SK-N-SH (cell line): ENCODE data around the gene FEM1C.

Source experiments
- CTCF ChIP-seq: fragments of 200-600 bp; sonication (generic); IDR thresholded peaks from 2 replicates; pipeline ENCODE4 v1.6.1; 2017; ENCODE audit warnings: antibody characterized with exemption, mild to moderate bottlenecking, moderate library complexity
- EP300 ChIP-seq, 2 experiments: IDR thresholded peaks; 2 replicates each; pipeline versions ENCODE4 v1.4.0 to v1.6.1; 2012; ENCODE audit warnings: borderline replicate concordance in 1 of 2, low read depth in 1 of 2, low read length in 1 of 2
- FOSL2 ChIP-seq: IDR thresholded peaks from 2 replicates; pipeline ENCODE4 v1.4.0; 2012; ENCODE audit warnings: low read depth, mild to moderate bottlenecking, moderate library complexity, borderline replicate concordance
- NRF1 ChIP-seq: IDR thresholded peaks from 2 replicates; pipeline ENCODE4 v1.6.1; 2012; ENCODE audit warnings: low read depth, mild to moderate bottlenecking, low read length
- POLR2AphosphoS5 ChIP-seq: IDR thresholded peaks from 2 replicates; pipeline ENCODE4 v1.6.1; 2012; ENCODE audit warnings: low read depth, low read length
- RCOR1 ChIP-seq: fragments of 150-350 bp; IDR thresholded peaks from 2 replicates; pipeline ENCODE4 v1.6.1; 2017; ENCODE audit warnings: antibody characterized with exemption, low read length
- RFX5 ChIP-seq: IDR thresholded peaks from 2 replicates; pipeline ENCODE4 v1.6.1; 2012; ENCODE audit warnings: mild to moderate bottlenecking, improper control_type of control experiment, low read length
- SMC3 ChIP-seq: IDR thresholded peaks from 2 replicates; pipeline ENCODE4 v1.6.1; 2012; ENCODE audit warnings: low read depth, low read length, improper control_type of control experiment
- YY1 ChIP-seq: IDR thresholded peaks from 2 replicates; pipeline ENCODE4 v1.4.0; 2012; ENCODE audit warnings: low read depth, mild to moderate bottlenecking
- TF ChIP-seq, protein P1 (sequence below): IDR thresholded peaks from 2 replicates; pipeline ENCODE4; 2012

DNA sequence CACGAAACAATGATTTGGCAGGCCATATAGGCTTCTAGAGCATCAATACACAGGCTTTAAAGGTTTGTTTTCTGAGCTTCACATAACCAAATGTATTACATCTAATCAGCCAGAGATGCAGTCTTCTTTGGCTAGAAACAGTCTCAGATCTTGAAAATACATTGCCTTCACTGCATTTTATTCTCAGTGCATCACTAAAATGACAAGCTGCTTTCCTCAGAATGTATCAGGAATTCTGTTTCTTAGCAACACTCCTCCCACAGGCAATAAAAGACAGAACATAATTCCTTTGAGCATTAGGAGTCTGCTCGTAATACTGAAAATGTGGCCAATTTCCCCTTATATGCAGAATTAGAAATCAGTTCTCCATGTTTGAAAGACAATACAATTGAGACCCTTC is 36.9 kb downstream of the FEM1C start:
- TF ChIP-seq CTCF (no peak), NRF1 (no peak), FOSL2 (no peak), EP300 (IDR thresholded peaks at IDR 0.05; ENCODE audit: borderline replicate concordance in 1 of 2, low read depth in 1 of 2, low read length in 1 of 2) (no peak), RFX5 (no peak), YY1 (no peak), RCOR1 (no peak), POLR2AphosphoS5 (no peak), SMC3 (no peak)
- TF ChIP-seq, protein P1, sequence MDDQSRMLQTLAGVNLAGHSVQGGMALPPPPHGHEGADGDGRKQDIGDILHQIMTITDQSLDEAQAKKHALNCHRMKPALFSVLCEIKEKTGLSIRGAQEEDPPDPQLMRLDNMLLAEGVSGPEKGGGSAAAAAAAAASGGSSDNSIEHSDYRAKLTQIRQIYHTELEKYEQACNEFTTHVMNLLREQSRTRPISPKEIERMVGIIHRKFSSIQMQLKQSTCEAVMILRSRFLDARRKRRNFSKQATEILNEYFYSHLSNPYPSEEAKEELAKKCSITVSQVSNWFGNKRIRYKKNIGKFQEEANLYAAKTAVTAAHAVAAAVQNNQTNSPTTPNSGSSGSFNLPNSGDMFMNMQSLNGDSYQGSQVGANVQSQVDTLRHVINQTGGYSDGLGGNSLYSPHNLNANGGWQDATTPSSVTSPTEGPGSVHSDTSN, result no peak
